Measurements from ENCODE around the gene OXA1L.

The OXA1L gene

GRCh38 chr14:22764382-22764781, 2.1 kb upstream of the OXA1L start:
- Histone ChIP-seq H3K27ac (replicated peaks) (no peak overlapping the region), H3K27me3 (ENCODE audit: insufficient read depth, poor library complexity, severe bottlenecking) (no peaks in the 10 kb centered on the region), H3K4me3 (replicated peaks; ENCODE audit: insufficient read depth, low read length) (no peak overlapping the region)
- no peak for TF ChIP-seq GABPA (IDR thresholded peaks at IDR 0.05; ENCODE audit: low read depth)
- TF ChIP-seq POLR2AphosphoS5 (IDR thresholded peaks at IDR 0.05; ENCODE audit: low read depth): no peak
- no peak for TF ChIP-seq CTCF (IDR thresholded peaks at IDR 0.05; ENCODE audit: insufficient read depth, low read length)
- TF ChIP-seq REST (IDR thresholded peaks at IDR 0.05; ENCODE audit: insufficient replicate concordance, low read depth): no peak
- TF ChIP-seq SPI1 (IDR thresholded peaks at IDR 0.05; ENCODE audit: borderline replicate concordance, low read depth): no peak
- no peak for DNase-seq (ENCODE audit: low read depth in 1 of 2, low spot score in 1 of 2)

GRCh38 chr14:22767323-22767589, 768 bp downstream of the OXA1L start:
- peak in 1 of 2 experiments; percentile 62 for DNase-seq (ENCODE audit: low read depth in 1 of 2, low spot score in 1 of 2)
- Histone ChIP-seq H3K4me3 (replicated peaks; ENCODE audit: insufficient read depth, low read length) (peak overlapping the region; percentile 90), H3K27ac (replicated peaks) (peak overlapping the region; percentile 93), H3K27me3 (ENCODE audit: insufficient read depth, poor library complexity, severe bottlenecking) (no peaks in the 10 kb centered on the region)
- TF ChIP-seq POLR2AphosphoS5 (IDR thresholded peaks at IDR 0.05; ENCODE audit: low read depth) (no peak), SPI1 (IDR thresholded peaks at IDR 0.05; ENCODE audit: borderline replicate concordance, low read depth) (peak; percentile 33; the same call in 1 of the 2 replicates), CTCF (IDR thresholded peaks at IDR 0.05; ENCODE audit: insufficient read depth, low read length) (no peak), GABPA (IDR thresholded peaks at IDR 0.05; ENCODE audit: low read depth) (no peak), REST (IDR thresholded peaks at IDR 0.05; ENCODE audit: insufficient replicate concordance, low read depth) (no peak)

- Histone ChIP-seq H3K4me3 (replicated peaks; ENCODE audit: insufficient read depth, low read length) (no peak overlapping the region), H3K27me3 (ENCODE audit: insufficient read depth, poor library complexity, severe bottlenecking) (no peaks in the 10 kb centered on the region), H3K27ac (replicated peaks) (no peak overlapping the region)
- TF ChIP-seq CTCF (IDR thresholded peaks at IDR 0.05; ENCODE audit: insufficient read depth, low read length): no peak
- no peak for TF ChIP-seq GABPA (IDR thresholded peaks at IDR 0.05; ENCODE audit: low read depth)
- no peak for TF ChIP-seq POLR2AphosphoS5 (IDR thresholded peaks at IDR 0.05; ENCODE audit: low read depth)
- TF ChIP-seq SPI1 (IDR thresholded peaks at IDR 0.05; ENCODE audit: borderline replicate concordance, low read depth): no peak
- no peak for TF ChIP-seq REST (IDR thresholded peaks at IDR 0.05; ENCODE audit: insufficient replicate concordance, low read depth)
- no peak for DNase-seq (ENCODE audit: low read depth in 1 of 2, low spot score in 1 of 2)
Observed at GRCh38 chr14:22768947-22769346, 2.5 kb downstream of the OXA1L start.
